HepG2 (cell line): Measurements from ENCODE around the gene TRAIP. TPM values are rescaled to one million over a fixed set of nuclear protein-coding genes. Genes with fewer than 3 reads are reported as not detected.
A peak's percentile ranks its signal among the peaks of the same experiment; 100 is the strongest.

Experiments
- ARNT2 ChIP-seq: sonication (generic); formaldehyde crosslinking; IDR thresholded peaks from 2 replicates; pipeline ENCODE4 v1.8.0; 2022; ENCODE audit warnings: mild to moderate bottlenecking, low read depth, missing genetic modification reagents, moderate library complexity
- BRCA1 ChIP-seq: sonication (generic); formaldehyde crosslinking; IDR thresholded peaks from 2 replicates; pipeline ENCODE4 v1.4.0; 2020; ENCODE audit warnings: missing genetic modification reagents
- HMGXB4 ChIP-seq, 2 experiments: sonication (generic) in 1 of 2; formaldehyde crosslinking in 1 of 2; IDR thresholded peaks; 2 replicates each; pipeline versions ENCODE4 v1.4.0 to v1.6.1; 2018 to 2020; ENCODE audit warnings: missing genetic modification reagents in 2 of 2, borderline replicate concordance in 1 of 2, low read depth in 1 of 2, mild to moderate bottlenecking in 1 of 2, missing biosample characterization in 1 of 2
- IKZF4 ChIP-seq: sonication (generic); formaldehyde crosslinking; IDR thresholded peaks from 2 replicates; pipeline ENCODE4 v1.5.1; 2020; ENCODE audit warnings: borderline replicate concordance, mild to moderate bottlenecking, low read depth, missing genetic modification reagents; ENCODE audit errors: not compliant biosample characterization
- IKZF5 ChIP-seq: IDR thresholded peaks from 2 replicates; pipeline ENCODE4 v1.6.1; 2018; ENCODE audit warnings: missing genetic modification reagents, mild to moderate bottlenecking, missing compliant biosample characterization
- MIER3 ChIP-seq: IDR thresholded peaks from 2 replicates; pipeline ENCODE4 v1.6.1; 2016; ENCODE audit warnings: missing compliant biosample characterization, borderline replicate concordance
- MZF1 ChIP-seq: sonication (generic); formaldehyde crosslinking; IDR thresholded peaks from 2 replicates; pipeline ENCODE4 v1.8.1; 2023; ENCODE audit warnings: mild to moderate bottlenecking, missing genetic modification reagents, borderline replicate concordance
- RBAK ChIP-seq: sonication (generic); formaldehyde crosslinking; IDR thresholded peaks from 2 replicates; pipeline ENCODE4 v1.5.1; 2020; ENCODE audit warnings: mild to moderate bottlenecking, missing genetic modification reagents
- RBM39 ChIP-seq: fragments of 200-400 bp; formaldehyde crosslinking; IDR thresholded peaks from one replicate; pipeline ENCODE4 v1.6.1; 2018; ENCODE audit warnings: antibody characterized with exemption, mild to moderate bottlenecking, low read depth, low read length; ENCODE audit not compliant: poor library complexity, severe bottlenecking
- RERE ChIP-seq: IDR thresholded peaks from 2 replicates; pipeline ENCODE4 v1.6.1; 2016; ENCODE audit warnings: low read depth, missing genetic modification reagents, missing compliant biosample characterization
- ZBTB42 ChIP-seq: sonication (generic); formaldehyde crosslinking; IDR thresholded peaks from 2 replicates; pipeline ENCODE4 v1.5.0; 2020; ENCODE audit warnings: mild to moderate bottlenecking, missing genetic modification reagents
- ZNF160 ChIP-seq: sonication (generic); formaldehyde crosslinking; IDR thresholded peaks from 2 replicates; pipeline ENCODE4 v1.8.0; 2022; ENCODE audit warnings: mild to moderate bottlenecking, inconsistent platforms, missing genetic modification reagents
- ZNF235 ChIP-seq: sonication (generic); formaldehyde crosslinking; IDR thresholded peaks from 2 replicates; pipeline ENCODE4 v1.8.1; 2023; ENCODE audit warnings: mild to moderate bottlenecking, missing genetic modification reagents, borderline replicate concordance
- ZNF569 ChIP-seq: sonication (generic); formaldehyde crosslinking; IDR thresholded peaks from 2 replicates; pipeline ENCODE4 v1.5.0; 2020; ENCODE audit warnings: mild to moderate bottlenecking, missing genetic modification reagents, moderate library complexity, borderline replicate concordance
- ZNF607 ChIP-seq: sonication (generic); formaldehyde crosslinking; IDR thresholded peaks from 2 replicates; pipeline ENCODE4 v1.5.1; 2020; ENCODE audit warnings: missing genetic modification reagents, mild to moderate bottlenecking, borderline replicate concordance
- ZNF710 ChIP-seq: sonication (generic); formaldehyde crosslinking; IDR thresholded peaks from 2 replicates; pipeline ENCODE4 v1.5.0; 2020; ENCODE audit warnings: mild to moderate bottlenecking, missing genetic modification reagents, borderline replicate concordance
- ZNF724P ChIP-seq: sonication (generic); formaldehyde crosslinking; IDR thresholded peaks from 2 replicates; pipeline ENCODE4 v1.8.0; 2022; ENCODE audit warnings: missing genetic modification reagents, borderline replicate concordance
- polyA plus RNA-seq, 8 experiments: library from polyadenylated mRNA; depleted of rRNA in 3 of 8; stranded (reverse) in 7 of 8; unstranded in 1 of 8; fragments of >200 nt; fragmentation: Illumina TruSeq in 4 of 8; extraction: Trizol in 4 of 8; gene quantifications; 2 replicates each; pipeline versions ENCODE4 v1.2.1 to v1.2.3, GENCODE V29; 2011 to 2016; ENCODE audit warnings: low read depth in 4 of 8, missing spikeins in 1 of 8, mixed read lengths in 1 of 8; ENCODE audit not compliant: insufficient read depth in 1 of 8
- total RNA-seq, 5 experiments: library from RNA; depleted of rRNA; stranded (reverse); fragments of >200 nt; fragmentation: Illumina TruSeq; extraction: Trizol; gene quantifications; 2 replicates each; pipeline ENCODE4 v1.2.3, GENCODE V29; 2016; ENCODE audit warnings: low read depth in 1 of 5

The TRAIP gene
- total and polyA plus RNA-seq, 2 of the 13 experiments (the other 11 are each of a cell fraction or from before 2014, with no cell fraction given): 13.9 to 23.9 TPM

GRCh38 chr3:49785565-49786356, 70.6 kb downstream of the TRAIP start (continued):
- no peak for TF ChIP-seq RERE (CRISPR knock-in tag)
- no peak for TF ChIP-seq ZNF235 (CRISPR knock-in tag)
- TF ChIP-seq ZBTB42 (CRISPR knock-in tag): no peak
- no peak for TF ChIP-seq ARNT2 (CRISPR knock-in tag)
- no peak for TF ChIP-seq BRCA1 (CRISPR knock-in tag)
- no peak for TF ChIP-seq IKZF5
- no peak for TF ChIP-seq MIER3 (CRISPR knock-in tag)
- TF ChIP-seq HMGXB4 (CRISPR knock-in tag; IDR thresholded peaks at IDR 0.05; ENCODE audit: borderline replicate concordance in 1 of 2, low read depth in 1 of 2): 0 out of 4 replicates have a peak, but pooled peaks of 1 of the 2 experiments have one; percentile 19
- TF ChIP-seq ZNF724P: no peak
- 0 out of 2 replicates have a peak, but pooled peaks have one; percentile 1 for TF ChIP-seq ZNF607
- TF ChIP-seq RBAK: no peak
- TF ChIP-seq ZNF710 (CRISPR knock-in tag): no peak
- no peak for TF ChIP-seq RBM39
- TF ChIP-seq ZNF569: no peak
- TF ChIP-seq ZNF160 (CRISPR knock-in tag): no peak
- no peak for TF ChIP-seq IKZF4 (CRISPR knock-in tag)
- TF ChIP-seq MZF1 (CRISPR knock-in tag): no peak
